ENCODE results near the gene SHISA6.

The SHISA6 gene

GRCh38 chr17:11514565-11514964 is 273.6 kb downstream of the SHISA6 start:
- no peak for DNase-seq (ENCODE audit: low read depth)
- TF ChIP-seq, protein P1, sequence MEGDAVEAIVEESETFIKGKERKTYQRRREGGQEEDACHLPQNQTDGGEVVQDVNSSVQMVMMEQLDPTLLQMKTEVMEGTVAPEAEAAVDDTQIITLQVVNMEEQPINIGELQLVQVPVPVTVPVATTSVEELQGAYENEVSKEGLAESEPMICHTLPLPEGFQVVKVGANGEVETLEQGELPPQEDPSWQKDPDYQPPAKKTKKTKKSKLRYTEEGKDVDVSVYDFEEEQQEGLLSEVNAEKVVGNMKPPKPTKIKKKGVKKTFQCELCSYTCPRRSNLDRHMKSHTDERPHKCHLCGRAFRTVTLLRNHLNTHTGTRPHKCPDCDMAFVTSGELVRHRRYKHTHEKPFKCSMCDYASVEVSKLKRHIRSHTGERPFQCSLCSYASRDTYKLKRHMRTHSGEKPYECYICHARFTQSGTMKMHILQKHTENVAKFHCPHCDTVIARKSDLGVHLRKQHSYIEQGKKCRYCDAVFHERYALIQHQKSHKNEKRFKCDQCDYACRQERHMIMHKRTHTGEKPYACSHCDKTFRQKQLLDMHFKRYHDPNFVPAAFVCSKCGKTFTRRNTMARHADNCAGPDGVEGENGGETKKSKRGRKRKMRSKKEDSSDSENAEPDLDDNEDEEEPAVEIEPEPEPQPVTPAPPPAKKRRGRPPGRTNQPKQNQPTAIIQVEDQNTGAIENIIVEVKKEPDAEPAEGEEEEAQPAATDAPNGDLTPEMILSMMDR (IDR thresholded peaks at IDR 0.05; ENCODE audit: control insufficient read depth, extremely low read depth, insufficient read depth), result no peak
- no peak overlapping the region for H3K4me3 ChIP-seq (ENCODE audit: low read depth, low read length)

DNA sequence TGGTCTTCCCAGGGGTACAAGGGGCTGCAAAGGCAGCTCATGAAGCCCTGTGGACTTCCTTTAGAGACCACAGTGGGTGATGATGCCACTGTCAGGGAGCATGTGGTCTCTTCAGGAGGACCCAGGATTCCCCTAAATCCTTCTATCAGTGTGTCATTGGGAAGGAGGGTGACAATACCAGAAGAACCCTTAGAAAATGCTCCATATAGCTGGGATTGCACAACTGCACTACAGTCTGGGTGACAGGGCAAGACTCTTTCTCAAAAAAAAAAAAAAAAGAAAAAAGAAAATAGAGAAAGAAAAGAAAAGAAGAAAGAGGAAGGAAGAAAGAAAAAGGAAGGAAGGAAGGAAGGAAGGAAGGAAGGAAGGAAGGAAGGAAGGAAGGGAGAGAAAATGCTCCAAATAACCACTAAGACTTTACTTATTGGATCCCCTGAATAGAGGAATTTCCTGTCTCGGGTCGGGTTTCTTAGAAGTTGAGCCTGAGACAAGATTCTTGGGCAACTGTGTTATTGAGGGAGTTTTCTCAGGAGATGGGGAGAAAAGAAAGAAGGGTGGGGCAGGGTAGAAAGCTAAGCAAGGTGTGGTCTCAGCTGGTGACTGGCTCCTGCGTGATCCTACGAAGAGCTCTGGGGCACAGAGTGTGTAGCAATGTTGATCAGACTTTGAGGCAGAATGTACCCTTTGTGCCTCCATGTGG is 274.1 kb downstream of the SHISA6 start:
- no peak for DNase-seq (ENCODE audit: low read depth)
- TF ChIP-seq, protein P1 (IDR thresholded peaks at IDR 0.05; ENCODE audit: control insufficient read depth, extremely low read depth, insufficient read depth), result no peak
- H3K4me3 ChIP-seq (ENCODE audit: low read depth, low read length), result no peak overlapping the region

DNA sequence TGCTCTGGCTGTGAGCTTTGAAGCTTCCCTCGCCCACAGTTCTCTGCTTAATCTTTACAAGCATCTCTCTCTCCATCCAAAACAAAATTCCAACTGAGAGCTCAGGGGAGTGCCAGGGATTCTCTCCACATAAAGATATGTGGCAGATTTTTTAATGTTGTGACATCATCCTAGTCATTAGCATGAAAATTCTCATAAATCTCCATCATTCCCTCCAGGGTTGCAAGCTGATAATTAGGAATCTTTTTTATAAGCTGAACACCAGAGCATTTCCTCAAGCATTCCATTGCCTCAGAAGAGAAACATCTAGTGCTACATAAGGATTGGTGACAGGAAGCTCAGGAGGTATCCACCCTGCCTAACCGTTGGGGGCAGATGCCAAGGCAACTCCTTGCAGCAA is 274.9 kb downstream of the SHISA6 start:
- TF ChIP-seq, protein P1 (IDR thresholded peaks at IDR 0.05; ENCODE audit: control insufficient read depth, extremely low read depth, insufficient read depth), result no peak
- no peak for DNase-seq (ENCODE audit: low read depth)
- H3K4me3 ChIP-seq (ENCODE audit: low read depth, low read length), result no peak overlapping the region

DNA sequence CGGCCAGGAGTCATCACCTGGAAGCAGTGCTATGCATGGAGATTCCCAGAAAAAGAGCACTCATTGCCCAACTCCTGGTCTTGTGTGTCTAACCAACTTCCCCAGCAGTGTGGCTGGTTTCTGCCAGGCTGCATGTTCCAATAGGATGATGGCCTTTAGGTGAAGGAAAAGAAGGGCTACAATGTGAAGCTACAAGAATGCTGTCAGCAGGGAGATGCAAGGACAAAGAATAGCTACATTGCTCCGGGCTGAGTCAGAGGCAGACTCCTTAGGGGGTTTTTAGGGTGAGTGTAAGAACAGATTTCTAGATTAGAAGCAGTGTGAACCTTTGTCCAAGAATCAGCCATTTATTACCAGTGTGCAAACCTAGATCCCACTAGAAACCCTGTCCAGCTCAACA is 294.2 kb downstream of the SHISA6 start:
- DNase-seq (ENCODE audit: low read depth), result no peak
- H3K4me3 ChIP-seq (ENCODE audit: low read depth, low read length), result no peak overlapping the region
- TF ChIP-seq, protein P1 (IDR thresholded peaks at IDR 0.05; ENCODE audit: control insufficient read depth, extremely low read depth, insufficient read depth), result no peak

GRCh38 chr17:11538366-11538765 is 297.4 kb downstream of the SHISA6 start:
- H3K4me3 ChIP-seq (ENCODE audit: low read depth, low read length), result no peak overlapping the region
- TF ChIP-seq, protein P1 (IDR thresholded peaks at IDR 0.05; ENCODE audit: control insufficient read depth, extremely low read depth, insufficient read depth), result no peak
- no peak for DNase-seq (ENCODE audit: low read depth)

GRCh38 chr17:11539637-11540036 is 298.6 kb downstream of the SHISA6 start:
- no peak overlapping the region for H3K4me3 ChIP-seq (ENCODE audit: low read depth, low read length)
- TF ChIP-seq, protein P1 (IDR thresholded peaks at IDR 0.05; ENCODE audit: control insufficient read depth, extremely low read depth, insufficient read depth), result no peak
- DNase-seq (ENCODE audit: low read depth), result no peak

DNA sequence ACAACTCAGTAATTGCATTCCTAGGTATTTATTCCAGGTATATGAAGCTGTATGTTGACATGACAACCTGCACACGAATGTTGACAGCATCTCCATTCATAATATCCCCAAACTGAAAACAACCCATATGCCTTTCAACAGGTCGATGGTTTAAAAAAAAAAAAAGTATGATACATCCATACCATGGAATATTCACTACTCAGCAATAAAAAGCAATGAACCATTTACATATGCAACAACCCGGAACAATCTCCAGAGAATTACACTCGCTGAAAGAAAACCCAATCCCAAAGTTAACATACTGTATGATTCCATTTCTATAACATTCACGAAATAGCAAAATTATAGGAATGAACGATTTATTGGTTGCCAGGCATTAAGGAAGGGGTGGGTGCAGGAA is 304.0 kb downstream of the SHISA6 start:
- DNase-seq (ENCODE audit: low read depth), result no peak
- TF ChIP-seq, protein P1 (IDR thresholded peaks at IDR 0.05; ENCODE audit: control insufficient read depth, extremely low read depth, insufficient read depth), result no peak
- H3K4me3 ChIP-seq (ENCODE audit: low read depth, low read length), result no peak overlapping the region
